Endothelial cell of umbilical vein (primary cell): ENCODE measurements around the gene SH3D19. TPM values are rescaled to one million over a fixed set of nuclear protein-coding genes. Genes with fewer than 3 reads are reported as not detected.

Experiments used
- BruUV-seq: library from RNA; stranded (reverse); fragments of 400-500 nt; replicated peaks from 2 replicates; lab custom pipeline; 2021; lab: Mats Ljungman, UMichigan
- CTCF ChIA-PET: fragments of 300-600, 350-600 bp; sonication (Branson Sonifier 250); formaldehyde crosslinking; loops from one replicate; lab custom pipeline; 2021; ENCODE audit warnings: antibody characterized with exemption, inconsistent platforms; lab: Charles Lee
- POLR2A ChIA-PET: fragments of 300-600, 350-600 bp; sonication (Branson Sonifier 250); formaldehyde crosslinking; loops from one replicate; lab custom pipeline; 2021; ENCODE audit warnings: antibody characterized with exemption, inconsistent platforms; lab: Charles Lee
- DNase-seq: peaks from one replicate; pipeline ENCODE4 v3.0.0-alpha.2; 2011; ENCODE audit warnings: low read depth, low spot score
- FAIRE-seq: peaks from 2 replicates; lab custom pipeline; 2011; peaks lifted over from hg19 to GRCh38; lab: Jason Lieb, UNC
- H2AFZ ChIP-seq: 2 replicates; pipeline ENCODE4 v1.6.0; 2012; ENCODE audit warnings: low read depth, low read length, control low read depth, inconsistent platforms
- H3K27ac ChIP-seq: 2 replicates; pipeline ENCODE4 v1.5.1; 2011; ENCODE audit warnings: low read depth, mild to moderate bottlenecking, control low read depth, low read length, moderate library complexity; ENCODE audit not compliant: insufficient read depth
- H3K27me3 ChIP-seq, 2 experiments: 2 replicates each; pipeline versions ENCODE4 v1.6.0 to v1.6.1; 2011; ENCODE audit warnings: low read length in 2 of 2, mixed read lengths in 1 of 2; ENCODE audit not compliant: control insufficient read depth in 2 of 2, insufficient read depth in 2 of 2
- H3K36me3 ChIP-seq, 2 experiments: 2 replicates in 1 of 2; 3 replicates in 1 of 2; pipeline ENCODE4 v1.5.1; 2011; ENCODE audit warnings: low read length in 2 of 2, mild to moderate bottlenecking in 1 of 2, moderate library complexity in 1 of 2; ENCODE audit not compliant: control insufficient read depth in 2 of 2, insufficient read depth in 2 of 2; ENCODE audit errors: extremely low read depth in 1 of 2
- H3K4me1 ChIP-seq: 3 replicates; pipeline ENCODE4 v1.5.1; 2011; ENCODE audit warnings: mild to moderate bottlenecking, low read length; ENCODE audit not compliant: control insufficient read depth, insufficient read depth; ENCODE audit errors: extremely low read depth
- H3K4me2 ChIP-seq: 2 replicates; pipeline ENCODE4 v1.6.1; 2011; ENCODE audit warnings: low read length, control low read depth, mixed read lengths; ENCODE audit not compliant: insufficient read depth
- H3K4me3 ChIP-seq, 3 experiments: fragments of 200-600 bp in 1 of 3; sonication (generic), shearing (Covaris generic) in 1 of 3; replicated peaks in 1 of 3; 2 replicates each; pipeline ENCODE4 v1.5.1; 2011 to 2016; ENCODE audit warnings: control low read depth in 3 of 3, low read length in 3 of 3, mild to moderate bottlenecking in 2 of 3, inconsistent platforms in 1 of 3, low read depth in 1 of 3, moderate library complexity in 1 of 3; ENCODE audit not compliant: insufficient read depth in 1 of 3
- H3K79me2 ChIP-seq: 2 replicates; pipeline ENCODE4 v1.6.0; 2012; ENCODE audit warnings: low read length, inconsistent platforms; ENCODE audit not compliant: control insufficient read depth, insufficient read depth
- H3K9ac ChIP-seq: replicated peaks from 2 replicates; pipeline ENCODE3; 2011; ENCODE audit warnings: low read length, control low read depth; ENCODE audit not compliant: insufficient read depth; ENCODE audit errors: extremely low read depth
- H3K9me1 ChIP-seq: replicated peaks from 3 replicates; pipeline ENCODE4 v1.6.0; 2011; ENCODE audit warnings: mild to moderate bottlenecking, low read length; ENCODE audit not compliant: control insufficient read depth, insufficient read depth; ENCODE audit errors: extremely low read depth
- H3K9me3 ChIP-seq: replicated peaks from 2 replicates; pipeline ENCODE4 v1.5.1; 2012; ENCODE audit warnings: low read length, inconsistent platforms; ENCODE audit not compliant: control insufficient read depth, insufficient read depth
- H4K20me1 ChIP-seq: replicated peaks from 2 replicates; pipeline ENCODE3; 2011; ENCODE audit warnings: mild to moderate bottlenecking, low read length; ENCODE audit not compliant: control insufficient read depth, insufficient read depth; ENCODE audit errors: extremely low read depth
- FOS ChIP-seq: IDR thresholded peaks from 2 replicates; pipeline ENCODE4 v1.6.1; 2011; ENCODE audit warnings: mild to moderate bottlenecking, low read length, moderate library complexity, borderline replicate concordance; ENCODE audit not compliant: insufficient read depth
- GATA2 ChIP-seq: IDR thresholded peaks from 2 replicates; pipeline ENCODE4 v1.7.0; 2011; ENCODE audit warnings: low read depth, mild to moderate bottlenecking, moderate library complexity, mixed read lengths, low read length; ENCODE audit not compliant: insufficient read length, insufficient read depth
- JUN ChIP-seq: IDR thresholded peaks from 2 replicates; pipeline ENCODE4 v1.6.1; 2011; ENCODE audit warnings: borderline replicate concordance, low read depth; ENCODE audit not compliant: insufficient read length, insufficient read depth
- MAX ChIP-seq: IDR thresholded peaks from 2 replicates; pipeline ENCODE4 v1.6.1; 2011; ENCODE audit not compliant: insufficient read depth, insufficient read length
- POLR2AphosphoS5 ChIP-seq: IDR thresholded peaks from 2 replicates; pipeline ENCODE4 v1.6.1; 2012; ENCODE audit warnings: low read depth, mild to moderate bottlenecking, control low read depth, low read length, moderate library complexity; ENCODE audit not compliant: insufficient read depth
- dilution Hi-C: fragments of 300-500 bp; cut with MboI; formaldehyde crosslinking; loops from one replicate; pipeline ENCODE4 v1.15.0; 2019; ENCODE audit warnings: low sequenced_read_pairs; ENCODE audit not compliant: extremely low pct_ligation_motif_present
- intact Hi-C: fragments of 100-400 bp; cut with micrococcal nuclease; formaldehyde crosslinking; loops from one replicate; pipeline ENCODE4 v1.10.0; 2022
- polyA plus RNA-seq, 4 experiments: library from polyadenylated mRNA; depleted of rRNA in 3 of 4; stranded (reverse) in 3 of 4; unstranded in 1 of 4; fragments of >200 nt; gene quantifications; 2 replicates each; pipeline versions ENCODE4 v1.2.1 to v1.2.3, GENCODE V29; 2011 to 2012; ENCODE audit warnings: missing spikeins in 1 of 4
- total RNA-seq: library from RNA; stranded (reverse); gene quantifications from 2 replicates; pipeline ENCODE4 v1.2.3, GENCODE V29; 2021
- TF ChIP-seq, protein P1 (sequence below), 2 donors: IDR thresholded peaks; 1 replicate in 1 of 2; 2 replicates in 1 of 2; pipeline ENCODE4 v1.5.1; 2011; ENCODE audit warnings: low read length in 2 of 2, mild to moderate bottlenecking in 2 of 2, moderate library complexity in 2 of 2, control low read depth in 1 of 2, inconsistent platforms in 1 of 2, low read depth in 1 of 2; ENCODE audit not compliant: insufficient read depth in 1 of 2; ENCODE audit errors: extremely low read depth in 1 of 2

Gene SH3D19
- total and polyA plus RNA-seq, 2 donors (not counting 3 experiments of a cell fraction or from before 2014, with no cell fraction given): 37.5 to 92.8 TPM

DNA sequence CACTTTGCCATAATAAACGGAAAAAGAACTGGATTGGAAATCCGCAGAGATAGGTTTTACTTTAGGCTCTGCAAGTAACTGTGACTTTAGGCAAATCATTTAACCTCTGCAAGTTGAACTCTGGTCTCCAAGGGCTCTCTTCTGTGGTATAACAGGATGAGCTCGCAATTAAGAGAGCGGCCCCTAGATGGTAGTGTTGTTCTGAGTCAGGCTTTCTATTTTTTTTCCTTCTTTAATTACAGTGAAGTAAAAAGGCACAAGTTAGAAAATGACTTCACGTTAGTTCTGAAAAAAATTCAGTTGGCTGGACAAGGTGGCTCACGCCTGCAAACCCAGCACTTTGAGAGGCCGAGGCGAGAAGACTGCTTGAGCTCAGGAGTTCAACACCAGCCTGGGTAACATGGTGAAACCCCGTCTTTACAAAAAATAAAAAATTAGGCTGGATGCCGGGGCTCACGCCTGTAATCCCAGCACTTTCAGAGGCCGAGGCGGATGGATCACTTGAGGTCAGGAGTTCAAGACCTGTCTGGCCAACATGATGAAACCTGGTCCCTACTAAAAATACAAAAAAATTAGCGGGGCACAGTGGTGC, 207.9 kb downstream of the SH3D19 start:
- no peak overlapping the region for H3K27ac ChIP-seq
- TF ChIP-seq JUN: peak; percentile 9
- no peak for TF ChIP-seq POLR2AphosphoS5
- TF ChIP-seq, protein P1, sequence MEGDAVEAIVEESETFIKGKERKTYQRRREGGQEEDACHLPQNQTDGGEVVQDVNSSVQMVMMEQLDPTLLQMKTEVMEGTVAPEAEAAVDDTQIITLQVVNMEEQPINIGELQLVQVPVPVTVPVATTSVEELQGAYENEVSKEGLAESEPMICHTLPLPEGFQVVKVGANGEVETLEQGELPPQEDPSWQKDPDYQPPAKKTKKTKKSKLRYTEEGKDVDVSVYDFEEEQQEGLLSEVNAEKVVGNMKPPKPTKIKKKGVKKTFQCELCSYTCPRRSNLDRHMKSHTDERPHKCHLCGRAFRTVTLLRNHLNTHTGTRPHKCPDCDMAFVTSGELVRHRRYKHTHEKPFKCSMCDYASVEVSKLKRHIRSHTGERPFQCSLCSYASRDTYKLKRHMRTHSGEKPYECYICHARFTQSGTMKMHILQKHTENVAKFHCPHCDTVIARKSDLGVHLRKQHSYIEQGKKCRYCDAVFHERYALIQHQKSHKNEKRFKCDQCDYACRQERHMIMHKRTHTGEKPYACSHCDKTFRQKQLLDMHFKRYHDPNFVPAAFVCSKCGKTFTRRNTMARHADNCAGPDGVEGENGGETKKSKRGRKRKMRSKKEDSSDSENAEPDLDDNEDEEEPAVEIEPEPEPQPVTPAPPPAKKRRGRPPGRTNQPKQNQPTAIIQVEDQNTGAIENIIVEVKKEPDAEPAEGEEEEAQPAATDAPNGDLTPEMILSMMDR (IDR thresholded peaks at IDR 0.05; ENCODE audit: extremely low read depth in 1 of 2, insufficient read depth in 1 of 2, low read depth in 1 of 2, low read length in 2 of 2): peak; percentile 53 to 61
- TF ChIP-seq GATA2: no peak
- TF ChIP-seq MAX: no peak
- TF ChIP-seq FOS: no peak
- CTCF ChIA-PET: interaction anchor here (0.6 to 3.3 kb wide), 48 partner anchors 9 to 1269 kb away, joined by 3 to 63 read pairs (median 4); partner anchors contain the start of genes PRSS48 and SH3D19
- POLR2A ChIA-PET: no interaction called here
- no peaks in the 10 kb centered on the region for H3K79me2 ChIP-seq
- no peak overlapping the region for H3K9ac ChIP-seq
- no peak overlapping the region for H2AFZ ChIP-seq
- H3K9me3 ChIP-seq: no peaks in the 10 kb centered on the region
- no peaks in the 10 kb centered on the region for H3K9me1 ChIP-seq
- FAIRE-seq (peak; percentile 71), DNase-seq (peak; percentile 86)
- intact Hi-C loops: loop anchor here (1.0 to 5.0 kb wide), 6 partner anchors 160 to 645 kb away; partner anchors contain the start of genes GATB and PRSS48
- H3K4me3 ChIP-seq: no peak overlapping the region
- dilution Hi-C loops: no loop called here
- no peaks in the 10 kb centered on the region for H4K20me1 ChIP-seq
- no peaks in the 10 kb centered on the region for H3K4me1 ChIP-seq
- peaks cover 11 to 15% of the 10 kb centered on the region in 2 experiments for H3K36me3 ChIP-seq
- no TSS peak for BruUV-seq
- no peaks in the 10 kb centered on the region for H3K27me3 ChIP-seq
- H3K4me2 ChIP-seq: no peak overlapping the region
